GM12891 (cell line): ENCODE results near the gene HYLS1.

Experiments used
- PAX5 ChIP-seq: IDR thresholded peaks from 2 replicates; pipeline ENCODE4 v1.6.1; 2011; ENCODE audit warnings: low read length, moderate library complexity, mild to moderate bottlenecking; ENCODE audit not compliant: insufficient read depth, severe bottlenecking
- POLR2A ChIP-seq: IDR thresholded peaks from 2 replicates; pipeline ENCODE4 v1.6.1; 2011; ENCODE audit warnings: low read depth, low read length, control low read depth
- POLR2AphosphoS5 ChIP-seq: IDR thresholded peaks from 2 replicates; pipeline ENCODE4 v1.6.1; 2011; ENCODE audit warnings: low read depth, low read length, control low read depth
- POU2F2 ChIP-seq: IDR thresholded peaks from 2 replicates; pipeline ENCODE4 v1.6.1; 2011; ENCODE audit warnings: low read depth, mild to moderate bottlenecking, control low read depth, low read length, moderate library complexity
- SPI1 ChIP-seq: IDR thresholded peaks from 2 replicates; pipeline ENCODE4 v1.6.1; 2011; ENCODE audit warnings: low read depth, low read length, control low read depth
- TAF1 ChIP-seq: IDR thresholded peaks from 2 replicates; pipeline ENCODE4 v1.6.1; 2011; ENCODE audit warnings: low read depth, low read length, control low read depth

GRCh38 chr11:125903711-125904659 is 16.5 kb downstream of the HYLS1 start, which contains the start of gene DDX25:
- TF ChIP-seq POLR2A, result no peak
- TF ChIP-seq POLR2AphosphoS5, result no peak
- TF ChIP-seq TAF1, result no peak
- no peak for TF ChIP-seq PAX5
- TF ChIP-seq POU2F2, result no peak
- no peak for TF ChIP-seq SPI1
